Stimulated activated CD4-positive, alpha-beta T cell treated with anti-CD3 and anti-CD28 coated beads, TNF-alpha, amount 100 ng/mL, for 4 hours (primary cell): Measurements from ENCODE around the gene SERPINA6.
"Not testable (repeated sequence)": the region's sequence is repeated elsewhere in the genome, so short reads cannot be mapped to it uniquely, and the experiment has no call there.

Experiments
- DNase-seq, 3 experiments: peaks; one replicate each; pipeline ENCODE4 v3.0.0-alpha.2; 2020; ENCODE audit warnings: low read depth in 3 of 3

Gene SERPINA6

GRCh38 chr14:94292526-94292871, 30.6 kb downstream of the SERPINA6 start:
- no peak for DNase-seq

- DNase-seq = no peak
These were observed 31.1 kb downstream of the SERPINA6 start for GRCh38 chr14:94291906-94292525.

DNA sequence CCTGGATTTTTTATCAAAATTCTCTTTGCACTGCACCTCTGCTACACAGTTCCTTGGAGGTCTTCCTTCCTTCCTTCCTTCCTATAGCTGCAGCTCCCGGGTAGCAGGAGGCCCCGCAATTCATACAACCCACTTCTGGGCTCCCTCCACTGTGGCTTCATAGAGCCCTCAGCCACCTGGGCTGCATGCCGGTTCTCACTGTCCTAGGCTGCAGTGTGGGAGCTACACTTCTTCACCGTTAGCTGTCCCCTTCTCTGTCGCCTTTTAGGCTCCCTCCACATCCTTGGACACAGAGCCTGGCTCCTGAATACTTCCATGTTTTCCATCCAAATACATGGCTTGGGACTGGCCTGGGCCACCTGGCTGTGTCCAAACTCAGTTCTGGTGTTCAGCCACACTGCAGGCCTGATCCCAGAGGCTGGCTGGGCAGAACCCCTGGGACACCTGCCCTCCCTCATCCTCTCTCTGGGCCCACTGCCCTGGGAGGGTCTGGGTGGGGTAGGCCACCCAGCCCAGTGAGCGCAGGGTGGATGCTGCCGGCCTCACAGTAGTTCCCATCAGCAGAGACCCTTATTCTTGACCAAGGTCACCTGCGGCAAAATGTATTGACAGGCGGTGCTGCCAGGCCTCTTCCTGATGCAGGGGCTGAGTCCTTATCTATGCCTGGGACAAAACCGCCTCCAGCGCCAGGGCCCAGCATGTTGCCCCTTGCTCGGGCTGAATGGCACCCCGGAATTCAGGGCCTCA, 31.8 kb downstream of the SERPINA6 start:
- DNase-seq = no peak

DNA sequence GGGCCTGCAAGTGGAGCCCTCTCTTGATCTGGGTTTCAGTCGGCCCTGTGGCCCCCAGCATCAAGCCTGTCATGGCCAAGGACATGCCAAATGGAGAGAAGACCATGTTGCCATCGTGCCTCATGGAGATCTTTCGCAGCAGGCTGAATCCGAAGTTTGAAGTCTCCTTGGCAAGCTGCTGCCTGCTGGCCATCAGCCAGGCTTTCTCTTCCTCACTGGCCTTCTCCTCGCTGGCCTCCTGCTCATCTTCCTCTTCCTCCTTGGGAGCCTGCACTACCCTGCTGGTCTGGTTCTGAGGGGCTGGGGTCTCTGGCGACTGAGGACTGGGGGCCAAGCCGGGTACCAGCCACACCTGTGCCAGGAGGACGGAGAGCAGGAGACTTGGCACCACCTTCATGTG, 32.9 kb downstream of the SERPINA6 start:
- no peak for DNase-seq

GRCh38 chr14:94288610-94289465, 34.3 kb downstream of the SERPINA6 start:
- DNase-seq = no peak

DNA sequence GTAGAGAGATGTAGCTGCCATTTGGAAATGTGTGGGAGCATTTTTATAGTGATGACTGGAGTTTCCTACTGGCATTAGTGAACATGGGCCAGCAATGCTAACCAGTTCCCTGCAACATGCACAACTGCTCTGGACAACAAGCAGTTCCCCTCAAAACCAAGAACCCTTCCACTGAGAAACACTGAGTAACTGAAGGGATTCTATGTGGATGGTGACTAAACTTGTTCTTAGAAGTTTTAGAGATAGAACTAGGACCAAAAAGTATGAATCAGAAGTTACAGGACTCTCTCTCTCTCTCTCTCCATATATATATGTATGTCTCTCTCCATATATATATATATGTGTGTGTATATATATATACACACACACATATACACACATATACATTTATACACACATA, 38.0 kb downstream of the SERPINA6 start:
- no peak for DNase-seq

DNA sequence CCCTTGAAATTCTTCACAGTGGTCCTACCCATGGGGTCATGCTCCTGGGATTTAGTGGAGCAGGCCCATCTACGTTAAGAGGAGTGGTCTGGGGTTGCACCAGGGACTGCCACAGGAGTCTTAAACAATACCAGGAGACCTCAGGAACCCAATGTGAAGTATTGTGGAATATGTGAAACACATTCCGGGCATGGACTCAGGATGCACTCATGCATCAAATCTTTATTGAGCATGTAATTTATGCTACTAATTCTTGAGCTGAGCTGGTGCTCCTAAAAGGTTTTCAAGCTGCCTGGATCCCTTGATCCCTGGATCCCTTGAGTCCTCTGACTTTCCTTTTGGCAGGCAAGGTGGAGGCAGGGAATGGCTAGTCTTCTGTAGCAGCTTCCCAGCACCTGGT, 38.9 kb downstream of the SERPINA6 start:
- no peak for DNase-seq

DNA sequence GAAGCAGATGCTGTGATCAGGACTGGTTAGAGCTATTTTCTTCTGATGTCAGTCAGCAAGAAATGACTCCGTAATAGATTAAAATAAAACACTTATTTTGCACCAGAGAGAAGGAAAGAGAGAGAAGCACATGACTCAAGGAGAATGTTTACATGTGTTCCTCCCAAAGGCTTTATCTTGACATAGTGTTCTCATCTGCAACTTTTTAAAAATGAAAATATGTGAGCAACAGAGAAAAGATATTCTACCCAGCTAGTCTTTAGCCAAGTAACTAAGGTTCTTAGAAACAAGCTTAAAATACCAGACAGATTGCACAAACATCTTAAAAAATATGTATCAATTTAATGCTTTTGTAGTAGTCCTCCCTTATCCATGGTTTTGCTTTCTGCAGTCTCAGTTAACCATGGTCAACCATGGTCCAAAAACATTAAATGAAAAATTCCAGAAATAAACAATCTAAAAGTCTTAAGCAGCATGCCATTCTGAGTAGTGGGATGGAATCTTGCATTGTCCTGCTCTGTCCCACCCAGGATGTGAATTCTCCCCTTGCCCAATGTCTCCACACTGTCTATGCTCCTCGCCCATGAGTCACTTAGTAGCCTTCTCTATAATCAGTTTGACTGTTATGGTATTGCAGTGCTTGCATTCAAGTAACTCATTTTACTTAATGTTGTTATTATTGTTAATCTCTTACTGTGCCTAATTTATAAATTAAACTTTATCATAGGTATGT, 40.0 kb downstream of the SERPINA6 start:
- DNase-seq = no peak

DNA sequence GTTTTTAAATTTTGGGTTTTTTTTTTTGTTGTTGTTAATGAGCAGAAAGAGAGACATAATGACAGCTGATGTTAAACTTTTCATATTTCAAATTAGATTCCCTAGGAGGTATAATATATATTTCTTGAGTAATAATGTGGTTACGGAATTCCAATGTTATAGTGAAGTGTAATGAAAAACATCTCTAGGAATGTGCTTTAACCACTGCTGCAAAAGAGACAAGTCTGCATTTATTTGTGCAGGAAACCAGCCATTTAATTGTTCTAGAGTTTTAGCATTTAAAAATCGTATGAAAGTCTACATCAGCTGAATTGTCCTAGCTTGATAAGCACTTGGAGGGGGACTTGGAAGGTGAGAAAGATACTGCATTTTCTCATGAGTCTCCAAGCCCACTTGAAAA, 44.4 kb downstream of the SERPINA6 start:
- no peak for DNase-seq

DNA sequence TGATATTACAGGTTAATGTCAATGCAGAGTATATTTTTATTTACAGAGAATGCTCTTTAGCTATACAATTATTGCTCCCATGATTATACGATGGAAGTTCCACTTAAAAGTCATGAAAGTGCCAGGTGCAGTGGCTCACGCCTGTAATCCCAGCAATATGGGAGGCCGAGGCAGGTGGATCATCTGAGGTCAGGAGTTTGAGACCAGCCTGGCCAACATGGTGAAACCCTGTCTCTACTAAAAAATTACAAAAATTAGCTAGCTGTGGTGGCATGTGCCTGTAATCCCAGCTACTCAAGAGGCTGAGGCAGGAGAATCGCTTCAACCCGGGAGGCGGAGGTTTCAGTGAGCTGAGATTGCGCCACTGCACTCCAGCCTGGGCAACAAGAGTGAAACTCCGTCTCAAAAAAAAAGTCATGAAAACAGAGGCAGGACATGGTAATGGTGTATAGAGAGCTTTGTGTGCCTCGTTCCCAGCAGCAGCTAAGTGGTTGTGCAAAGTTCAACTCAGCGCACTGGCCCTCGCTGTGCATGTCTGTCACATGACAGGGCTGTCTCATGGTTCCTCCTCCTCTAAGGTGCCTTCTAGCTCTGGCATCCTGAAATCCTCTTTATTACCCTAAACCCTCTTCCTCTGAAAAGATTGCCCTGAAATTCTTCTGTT, 46.1 kb downstream of the SERPINA6 start:
- DNase-seq = not testable (repeated sequence)

DNA sequence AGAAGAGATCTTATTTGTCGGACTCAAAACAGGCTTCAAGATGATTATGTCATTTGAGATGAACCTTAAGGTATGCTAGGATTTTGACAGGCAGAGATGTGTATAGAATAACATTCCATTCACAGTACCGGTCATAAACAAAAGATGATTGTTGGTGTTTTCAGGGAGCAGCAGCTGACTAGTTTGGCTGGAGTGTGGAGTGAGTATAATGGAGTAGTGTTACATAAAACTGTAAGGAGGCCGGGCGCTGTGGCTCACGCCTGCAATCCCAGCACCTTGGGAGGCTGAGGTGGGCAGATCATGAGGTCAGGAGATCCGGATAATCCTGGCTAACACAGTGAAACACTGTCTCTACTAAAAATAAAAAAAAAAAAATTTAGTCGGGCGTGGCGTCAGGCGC, 54.0 kb downstream of the SERPINA6 start:
- no peak for DNase-seq

GRCh38 chr14:94268582-94268981, 54.6 kb downstream of the SERPINA6 start:
- DNase-seq = not testable (repeated sequence)

- no peak for DNase-seq
These were observed 55.8 kb downstream of the SERPINA6 start for GRCh38 chr14:94267352-94267751.

DNA sequence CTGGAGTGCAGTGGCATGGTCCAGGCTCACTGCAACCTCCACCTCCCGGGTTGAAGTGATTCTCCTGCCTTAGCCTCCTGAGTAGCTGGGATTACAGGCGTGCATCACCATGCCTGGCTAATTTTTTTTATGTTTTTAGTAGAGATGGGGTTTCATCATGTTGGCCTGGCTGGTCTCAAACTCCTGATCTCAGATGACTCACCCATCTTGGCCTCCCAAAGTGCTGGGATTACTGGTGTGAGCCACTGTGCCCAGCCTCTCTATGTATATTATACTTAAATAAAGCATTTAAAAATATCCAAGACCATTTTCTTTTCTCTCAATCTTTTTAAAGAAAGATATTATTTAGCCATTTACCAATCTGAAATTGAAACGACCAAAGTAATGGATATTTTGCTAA, 58.9 kb downstream of the SERPINA6 start:
- DNase-seq = not testable (repeated sequence)
